NAMALWA (cell line): ENCODE results near the gene PGC.
A peak's percentile ranks its signal among the peaks of the same experiment; 100 is the strongest.

Experiments
- DNase-seq: peaks from one replicate; pipeline ENCODE4 v3.0.0-alpha.2; 2015; ENCODE audit warnings: low spot score

The PGC gene

GRCh38 chr6:41747256-41748101 is at the start of gene PGC:
Gene PGC, minus strand, starts transcription at chr6:41747397. Its CDS starts 63 bp downstream, at chr6:41747334.
- DNase-seq = no peak

- DNase-seq = no peak
These were observed 49.3 kb upstream of the PGC start for GRCh38 chr6:41796474-41796873.

GRCh38 chr6:41791984-41792383 is 44.8 kb upstream of the PGC start:
- no peak for DNase-seq

GRCh38 chr6:41791305-41791704 is 44.1 kb upstream of the PGC start:
- DNase-seq = no peak

- no peak for DNase-seq
These were observed 42.8 kb upstream of the PGC start for GRCh38 chr6:41790045-41790444.

- no peak for DNase-seq
These were observed 42.2 kb upstream of the PGC start for GRCh38 chr6:41789390-41789724.

GRCh38 chr6:41787219-41787917 is 40.2 kb upstream of the PGC start, which contains the start of gene TOMM6:
Gene TOMM6, plus strand, starts transcription at chr6:41787694. Its CDS starts 4 bp downstream, at chr6:41787698.
- DNase-seq = peak; percentile 95

- DNase-seq = peak; percentile 90
These were observed 39.4 kb upstream of the PGC start for GRCh38 chr6:41786451-41787218.

GRCh38 chr6:41785689-41786450 is 38.7 kb upstream of the PGC start:
- DNase-seq = no peak

- DNase-seq = no peak
These were observed 38.1 kb upstream of the PGC start for GRCh38 chr6:41785254-41785653.

- no peak for DNase-seq
These were observed 37.5 kb upstream of the PGC start for GRCh38 chr6:41784581-41785171.

GRCh38 chr6:41783106-41783780 is 36.0 kb upstream of the PGC start:
- no peak for DNase-seq

- no peak for DNase-seq
These were observed 34.2 kb upstream of the PGC start for GRCh38 chr6:41781366-41781730.

GRCh38 chr6:41780551-41781365 is 33.6 kb upstream of the PGC start, which contains the start of gene PRICKLE4:
Gene PRICKLE4, plus strand, starts transcription at chr6:41780782. Its CDS starts 2,692 bp downstream, at chr6:41783474.
- DNase-seq = no peak

- peak; percentile 96 for DNase-seq
These were observed 32.8 kb upstream of the PGC start, which contains the start of gene FRS3 for GRCh38 chr6:41779788-41780550. Gene FRS3, minus strand, starts transcription at chr6:41779900. Its CDS starts 2,913 bp downstream, at chr6:41776987.

- no peak for DNase-seq
These were observed 32.1 kb upstream of the PGC start for GRCh38 chr6:41779336-41779735.

- no peak for DNase-seq
These were observed 31.7 kb upstream of the PGC start for GRCh38 chr6:41778895-41779294.

- no peak for DNase-seq
These were observed 30.5 kb upstream of the PGC start for GRCh38 chr6:41777551-41778285.
